ENCODE data around the gene XRN1. TPM values are rescaled to one million over a fixed set of nuclear protein-coding genes. Genes with fewer than 3 reads are reported as not detected.
"Not testable (repeated sequence)": the region's sequence is repeated elsewhere in the genome, so short reads cannot be mapped to it uniquely, and the experiment has no call there.

Gene XRN1
- total RNA-seq, 4 donors from 2014 or later, result 43.2 to 148 (median 61.8) TPM

DNA sequence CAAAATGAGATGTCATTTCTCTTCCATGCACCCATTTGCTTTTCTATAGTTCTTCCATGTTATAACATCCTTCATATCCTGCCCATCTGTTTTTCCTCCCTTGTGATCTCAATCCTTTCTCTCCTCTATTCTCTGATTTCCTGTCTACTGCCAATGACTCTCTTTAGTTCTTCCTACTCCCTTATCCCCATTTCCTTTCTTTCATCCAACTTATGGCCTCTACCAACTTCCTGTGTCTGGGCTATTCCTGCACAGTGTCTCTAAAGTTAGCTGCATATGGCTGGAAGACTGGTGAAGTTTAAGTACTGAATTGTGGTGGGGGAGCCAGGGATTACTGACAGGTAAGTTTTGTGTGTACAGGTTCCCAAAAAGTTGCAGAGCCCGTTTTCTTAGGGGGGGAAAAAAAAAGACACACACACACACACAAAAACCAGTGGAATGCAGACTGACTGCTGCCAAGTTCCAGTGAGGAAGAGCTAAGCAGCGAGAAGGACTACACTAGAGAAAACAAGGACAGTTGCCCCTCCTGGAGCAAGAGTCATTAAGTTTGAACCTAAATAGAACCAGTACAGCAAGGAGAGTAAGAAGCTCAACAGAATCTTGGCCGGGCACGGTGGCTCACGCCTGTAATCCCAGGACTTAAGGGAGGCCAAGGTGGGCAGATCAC, 28.8 kb downstream of the XRN1 start:
- no peak for DNase-seq
- 82 to 83% methylated on average over 5 of the region's 5 CpGs for WGBS, 2 donors
- H3K9me3 ChIP-seq, result no peaks in the 10 kb centered on the region
- H3K27me3 ChIP-seq, result no peaks in the 10 kb centered on the region
- TF ChIP-seq POLR2A (IDR thresholded peaks at IDR 0.05), result no peak
- TF ChIP-seq, protein P1, sequence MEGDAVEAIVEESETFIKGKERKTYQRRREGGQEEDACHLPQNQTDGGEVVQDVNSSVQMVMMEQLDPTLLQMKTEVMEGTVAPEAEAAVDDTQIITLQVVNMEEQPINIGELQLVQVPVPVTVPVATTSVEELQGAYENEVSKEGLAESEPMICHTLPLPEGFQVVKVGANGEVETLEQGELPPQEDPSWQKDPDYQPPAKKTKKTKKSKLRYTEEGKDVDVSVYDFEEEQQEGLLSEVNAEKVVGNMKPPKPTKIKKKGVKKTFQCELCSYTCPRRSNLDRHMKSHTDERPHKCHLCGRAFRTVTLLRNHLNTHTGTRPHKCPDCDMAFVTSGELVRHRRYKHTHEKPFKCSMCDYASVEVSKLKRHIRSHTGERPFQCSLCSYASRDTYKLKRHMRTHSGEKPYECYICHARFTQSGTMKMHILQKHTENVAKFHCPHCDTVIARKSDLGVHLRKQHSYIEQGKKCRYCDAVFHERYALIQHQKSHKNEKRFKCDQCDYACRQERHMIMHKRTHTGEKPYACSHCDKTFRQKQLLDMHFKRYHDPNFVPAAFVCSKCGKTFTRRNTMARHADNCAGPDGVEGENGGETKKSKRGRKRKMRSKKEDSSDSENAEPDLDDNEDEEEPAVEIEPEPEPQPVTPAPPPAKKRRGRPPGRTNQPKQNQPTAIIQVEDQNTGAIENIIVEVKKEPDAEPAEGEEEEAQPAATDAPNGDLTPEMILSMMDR (IDR thresholded peaks at IDR 0.05), result no peak
- intact Hi-C loops (cut with DNase I), result no loop called here
- peaks cover 15 to 35% of the 10 kb centered on the region in 2 donors for H3K36me3 ChIP-seq
- H3K4me1 ChIP-seq, result no peaks in the 10 kb centered on the region
- H3K27ac ChIP-seq, result no peak overlapping the region
- H3K4me3 ChIP-seq (replicated peaks in 1 of 3), result no peak overlapping the region

DNA sequence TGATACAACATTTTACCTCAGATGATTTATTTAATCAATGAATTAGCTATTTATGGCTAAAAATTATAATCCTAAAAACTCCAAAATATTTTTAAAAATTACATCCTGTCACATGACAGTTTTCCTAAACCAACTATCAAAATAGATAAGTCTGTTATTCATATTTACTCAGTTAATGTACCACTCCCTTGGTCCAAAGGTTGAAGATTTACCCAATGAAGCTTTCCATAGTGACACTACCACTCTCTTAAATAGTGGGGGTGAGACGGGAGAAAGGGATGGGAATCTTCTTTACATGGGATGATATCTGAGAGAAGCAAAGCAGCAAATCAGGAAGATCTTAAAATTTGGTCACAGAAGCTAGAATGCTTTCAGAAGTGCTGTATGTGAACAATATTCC, 30.5 kb downstream of the XRN1 start:
- 90 to 97% methylated on average over 1 of the region's 1 CpG for WGBS, 2 donors
- intact Hi-C loops (cut with DNase I), result no loop called here
- no peaks in the 10 kb centered on the region for H3K4me1 ChIP-seq
- no peaks in the 10 kb centered on the region for H3K9me3 ChIP-seq
- no peak overlapping the region for H3K4me3 ChIP-seq (replicated peaks in 1 of 3)
- DNase-seq, result no peak
- peaks cover 18 to 43% of the 10 kb centered on the region in 2 donors for H3K36me3 ChIP-seq
- H3K27me3 ChIP-seq, result no peaks in the 10 kb centered on the region
- H3K27ac ChIP-seq, result no peak overlapping the region
- TF ChIP-seq POLR2A (IDR thresholded peaks at IDR 0.05), result no peak
- TF ChIP-seq, protein P1 (IDR thresholded peaks at IDR 0.05), result no peak

DNA sequence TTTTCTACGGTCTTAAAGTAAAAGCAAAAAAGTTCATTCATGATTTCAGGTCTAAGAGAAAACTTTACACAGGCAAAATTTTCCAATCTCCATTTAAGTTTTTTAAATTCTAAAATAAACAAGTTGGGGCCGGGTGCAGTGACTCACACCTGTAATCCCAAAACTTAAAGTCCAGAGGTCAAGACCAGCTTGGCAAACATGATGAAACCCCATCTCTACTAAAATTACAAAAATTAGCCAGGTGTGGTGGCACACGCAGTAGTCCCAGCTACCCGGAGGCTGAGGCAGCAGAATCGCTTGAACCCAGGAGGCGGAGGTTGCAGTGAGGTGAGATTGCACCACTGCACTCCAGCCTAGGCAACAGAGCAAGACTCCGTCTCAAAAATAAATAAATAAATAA, 47.3 kb downstream of the XRN1 start:
- intact Hi-C loops (cut with DNase I); H3K4me3 ChIP-seq (replicated peaks in 1 of 3); H3K4me1 ChIP-seq; DNase-seq; H3K9me3 ChIP-seq; H3K27me3 ChIP-seq: not testable (repeated sequence)
- 95 to 99% methylated on average over 7 of the region's 7 CpGs for WGBS, 2 donors
- H3K27ac ChIP-seq, result peak overlapping the region in 1 of 3 donors; percentile 22
- peaks cover 19 to 29% of the 10 kb centered on the region in 2 donors for H3K36me3 ChIP-seq

DNA sequence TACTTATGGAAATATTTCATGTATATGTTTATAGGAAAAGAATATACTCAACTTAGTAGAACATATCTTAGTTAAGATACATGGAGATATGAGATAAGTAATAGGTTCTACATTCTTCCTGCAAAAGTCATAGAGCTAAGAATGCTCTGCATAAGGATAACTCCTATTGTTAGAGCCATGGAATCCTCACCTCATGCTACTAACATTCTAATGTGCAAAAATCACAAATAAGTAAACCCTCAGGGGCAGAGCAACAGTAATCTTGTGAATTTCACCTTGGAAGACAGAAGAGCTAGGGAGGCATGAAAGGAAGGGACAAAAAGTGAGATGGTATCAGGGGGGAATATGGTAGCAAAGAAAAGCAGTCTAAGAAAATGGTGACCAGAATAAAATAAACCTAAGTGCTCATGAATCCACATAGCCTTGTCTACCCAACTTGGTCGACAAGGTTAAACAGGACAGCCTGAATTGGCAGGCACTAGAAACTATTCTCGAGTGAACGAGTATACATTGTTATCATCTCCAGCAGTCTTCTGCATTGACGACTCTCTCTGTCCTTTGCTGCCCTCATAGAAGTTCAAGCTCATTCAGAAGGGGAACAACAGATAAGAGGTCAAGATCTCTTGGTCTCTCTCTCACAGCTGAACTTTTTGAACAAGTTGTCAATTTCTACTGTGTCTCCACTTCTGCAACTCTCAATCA, 52.8 kb downstream of the XRN1 start:
- Histone ChIP-seq H3K27me3 (no peaks in the 10 kb centered on the region), H3K4me1 (no peaks in the 10 kb centered on the region), H3K9me3 (no peaks in the 10 kb centered on the region), H3K27ac (no peak overlapping the region), H3K36me3 (peaks cover 20 to 33% of the 10 kb centered on the region in 2 donors), H3K4me3 (replicated peaks in 1 of 3) (no peak overlapping the region)
- no peak for TF ChIP-seq POLR2A (IDR thresholded peaks at IDR 0.05)
- intact Hi-C loops (cut with DNase I), result no loop called here
- WGBS, 2 donors, result 75 to 79% methylated on average over 4 of the region's 4 CpGs
- no peak for DNase-seq

DNA sequence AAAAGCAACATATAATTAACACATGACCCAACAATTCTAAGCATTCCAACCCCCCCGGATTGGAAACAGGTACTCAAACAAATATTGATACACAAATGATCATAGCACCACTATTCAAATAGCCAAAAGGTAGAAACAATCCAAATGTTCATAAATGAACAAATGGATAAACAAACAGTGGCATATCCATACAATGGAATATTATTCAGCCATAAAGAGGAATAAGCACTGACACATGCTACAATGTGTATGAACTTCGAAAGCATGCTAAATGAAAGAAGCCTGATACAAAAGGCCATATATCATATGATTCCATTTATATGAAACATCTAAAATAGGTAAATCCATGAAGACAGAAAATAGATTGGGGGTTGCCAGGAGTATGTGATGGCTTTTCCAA, 62.8 kb downstream of the XRN1 start:
- intact Hi-C loops (cut with DNase I), result no loop called here
- Histone ChIP-seq H3K36me3 (peaks cover 6 to 23% of the 10 kb centered on the region in 2 donors), H3K4me3 (replicated peaks in 1 of 3) (no peak overlapping the region), H3K4me1 (no peaks in the 10 kb centered on the region), H3K27me3 (no peaks in the 10 kb centered on the region), H3K27ac (no peak overlapping the region), H3K9me3 (no peaks in the 10 kb centered on the region)
- 95 to 96% methylated on average over 2 of the region's 2 CpGs for WGBS, 2 donors
- DNase-seq, result no peak
- TF ChIP-seq, protein P1 (IDR thresholded peaks at IDR 0.05), result no peak
- TF ChIP-seq POLR2A (IDR thresholded peaks at IDR 0.05), result no peak

DNA sequence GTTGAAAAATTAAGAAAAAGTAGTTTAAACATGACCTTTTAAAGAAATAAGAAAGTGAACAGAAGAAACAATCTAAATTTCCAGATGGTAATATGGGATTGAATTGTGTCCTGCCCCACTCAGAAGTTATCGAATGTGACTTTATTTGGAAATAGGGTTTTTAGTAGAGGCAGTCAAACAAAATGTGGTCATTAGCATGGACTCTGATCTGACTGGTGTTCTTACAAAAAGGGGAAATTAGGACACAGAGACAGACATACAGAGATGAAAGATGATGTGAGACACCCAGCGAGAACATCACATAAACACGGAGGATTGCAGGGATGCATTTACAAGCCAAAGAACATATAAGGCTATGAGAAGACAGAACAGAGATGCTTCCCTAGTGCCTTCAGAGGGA, 73.2 kb downstream of the XRN1 start:
- intact Hi-C loops (cut with DNase I), result no loop called here
- no peaks in the 10 kb centered on the region for H3K4me1 ChIP-seq
- DNase-seq, result no peak
- H3K27ac ChIP-seq, result no peak overlapping the region
- H3K9me3 ChIP-seq, result no peaks in the 10 kb centered on the region
- WGBS, 2 donors, result 92 to 97% methylated on average over 3 of the region's 3 CpGs
- no peaks in the 10 kb centered on the region for H3K27me3 ChIP-seq
- H3K36me3 ChIP-seq, result peaks cover 7 to 8% of the 10 kb centered on the region in 2 donors
- TF ChIP-seq, protein P1 (IDR thresholded peaks at IDR 0.05), result no peak
- no peak for TF ChIP-seq POLR2A (IDR thresholded peaks at IDR 0.05)
- H3K4me3 ChIP-seq (replicated peaks in 1 of 3), result no peak overlapping the region

DNA sequence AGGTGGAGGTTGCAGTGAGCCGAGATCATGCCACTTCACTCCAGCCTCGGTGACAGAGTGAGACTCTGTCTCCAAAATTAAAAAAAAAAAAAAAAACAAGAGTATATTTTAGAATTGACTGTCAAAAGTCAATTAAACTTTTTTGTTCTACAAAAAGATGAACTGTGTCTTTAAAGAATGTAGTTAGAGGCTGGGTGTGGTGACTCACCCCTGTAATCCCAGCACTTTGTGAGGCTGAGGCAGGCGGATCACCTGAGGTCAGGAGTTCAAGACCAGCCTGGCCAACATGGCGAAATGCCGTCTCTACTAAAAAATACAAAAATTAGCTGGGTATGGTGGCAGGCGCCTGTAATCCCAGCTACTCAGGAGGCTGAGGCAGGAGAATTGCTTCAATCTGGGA, 78.3 kb downstream of the XRN1 start:
- H3K4me1 ChIP-seq; H3K4me3 ChIP-seq (replicated peaks in 1 of 3); H3K27me3 ChIP-seq; H3K9me3 ChIP-seq; H3K27ac ChIP-seq; DNase-seq; intact Hi-C loops (cut with DNase I); H3K36me3 ChIP-seq: not testable (repeated sequence)
- WGBS, 2 donors, result 94 to 96% methylated on average over 6 of the region's 6 CpGs
